Hematopoietic multipotent progenitor cell treated with erythropoietin and hydrocortisone succinate and interleukin-3 and kit ligand, for 17 days (in vitro differentiated cells): ENCODE data around the gene LBHD2.
"Not testable (repeated sequence)": the region's sequence is repeated elsewhere in the genome, so short reads cannot be mapped to it uniquely, and the experiment has no call there.

Experiments used
- DNase-seq: peaks from one replicate; pipeline ENCODE4 v3.0.0-alpha.2; 2015; ENCODE audit warnings: low spot score

LBHD2 gene

DNA sequence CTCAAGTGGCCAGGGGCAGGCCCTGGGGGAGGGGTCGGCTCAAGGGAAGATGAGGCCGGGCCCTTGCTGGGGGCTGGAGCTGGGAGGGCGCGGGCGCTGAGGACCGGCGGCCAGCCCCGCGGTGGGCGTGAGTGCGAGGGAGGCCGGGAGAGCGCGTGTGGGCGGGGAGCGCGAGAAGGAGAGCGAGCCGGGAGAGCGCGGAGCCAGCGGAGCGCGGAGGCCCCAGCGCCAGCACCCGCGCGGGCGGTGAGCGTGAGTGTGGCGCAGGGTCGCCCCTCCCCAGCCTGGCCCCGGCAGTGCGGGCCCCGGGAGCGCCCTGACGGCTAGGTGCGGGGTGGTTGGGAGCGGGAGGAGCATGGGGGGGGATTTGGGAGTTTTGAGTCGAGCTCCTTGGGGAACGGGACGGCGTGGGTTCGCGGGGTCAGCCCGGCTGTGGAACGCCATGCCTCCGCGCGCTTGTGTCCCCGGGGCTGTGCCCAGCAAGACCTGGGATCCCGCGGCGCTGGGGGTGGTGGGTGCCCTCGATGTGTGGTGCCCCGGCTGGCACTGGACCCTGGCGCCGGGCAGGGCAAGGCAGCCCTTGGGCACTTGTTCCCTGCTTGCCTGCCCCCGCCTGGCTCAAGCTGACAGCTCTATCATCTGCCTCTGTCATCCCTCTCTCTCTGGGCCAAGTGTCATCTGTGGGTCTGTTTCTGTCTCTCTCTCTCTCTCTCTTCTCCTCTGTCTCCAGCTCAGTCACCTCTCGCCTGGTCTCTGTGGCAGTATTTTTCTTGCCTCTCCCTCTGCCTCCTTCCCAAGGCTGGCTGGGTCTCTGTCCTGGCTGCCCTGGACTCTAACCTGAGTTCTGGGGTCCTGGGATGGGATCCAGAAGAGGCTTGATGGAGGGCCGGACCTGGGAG, at the start of gene LBHD2:
TSS of gene LBHD2 (plus strand) at position 190 of the 899 bp plus-strand sequence. CDS start 1,803 bp downstream, outside the sequence.
- DNase-seq: no peak

DNA sequence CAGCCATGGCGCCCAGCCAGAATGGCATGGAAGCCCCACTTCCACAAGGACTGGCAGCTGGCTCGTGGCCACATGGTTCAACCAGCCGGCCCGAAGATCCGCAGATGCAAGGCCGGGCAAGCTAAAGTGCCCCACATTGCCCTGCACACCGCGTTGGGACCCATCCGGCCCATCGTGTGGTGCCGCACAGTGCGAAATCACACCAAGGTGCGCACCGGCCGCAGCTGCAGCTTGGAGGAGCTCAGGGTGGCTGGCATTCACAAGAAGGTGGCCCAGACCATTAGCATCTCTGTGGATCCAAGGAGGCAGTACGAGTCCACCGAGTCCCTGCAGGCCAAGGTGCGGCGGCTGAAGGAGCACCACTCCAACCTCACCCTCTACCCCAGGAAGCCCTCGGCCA, 42.5 kb upstream of the LBHD2 start:
- DNase-seq: no peak

DNA sequence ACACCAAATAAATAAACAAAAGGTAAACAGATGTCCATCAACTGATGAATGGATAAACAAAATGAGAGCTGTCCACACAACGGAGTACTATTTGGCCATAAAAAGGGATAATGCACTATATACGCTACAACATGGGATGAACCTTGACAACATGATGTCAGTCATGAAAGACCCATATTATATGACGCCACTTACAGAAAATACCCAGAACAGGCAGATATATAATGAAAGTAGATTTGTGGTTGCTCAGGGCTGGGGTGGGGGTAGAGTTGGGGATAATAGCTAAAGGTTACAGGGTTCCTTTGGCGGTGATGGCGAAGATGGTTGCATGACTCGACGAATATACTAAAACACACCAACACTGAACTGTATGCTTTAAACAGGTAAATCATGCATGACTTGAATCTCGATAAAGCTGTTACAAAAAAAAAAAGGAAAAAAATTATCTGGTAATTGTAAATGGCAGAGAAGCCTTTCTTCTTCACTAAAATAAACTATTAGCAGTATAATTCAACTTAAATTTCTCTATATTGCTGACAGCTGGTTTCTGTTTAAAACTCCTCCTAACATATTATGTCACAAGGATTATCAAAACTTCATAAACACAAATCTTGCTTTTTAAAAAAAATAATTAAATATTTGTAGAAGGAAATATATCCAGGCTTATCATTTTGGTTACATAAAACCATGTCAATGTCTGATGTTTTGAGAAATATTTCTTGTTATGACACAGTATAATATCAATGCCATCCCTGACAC, 40.6 kb upstream of the LBHD2 start:
- DNase-seq: no peak

DNA sequence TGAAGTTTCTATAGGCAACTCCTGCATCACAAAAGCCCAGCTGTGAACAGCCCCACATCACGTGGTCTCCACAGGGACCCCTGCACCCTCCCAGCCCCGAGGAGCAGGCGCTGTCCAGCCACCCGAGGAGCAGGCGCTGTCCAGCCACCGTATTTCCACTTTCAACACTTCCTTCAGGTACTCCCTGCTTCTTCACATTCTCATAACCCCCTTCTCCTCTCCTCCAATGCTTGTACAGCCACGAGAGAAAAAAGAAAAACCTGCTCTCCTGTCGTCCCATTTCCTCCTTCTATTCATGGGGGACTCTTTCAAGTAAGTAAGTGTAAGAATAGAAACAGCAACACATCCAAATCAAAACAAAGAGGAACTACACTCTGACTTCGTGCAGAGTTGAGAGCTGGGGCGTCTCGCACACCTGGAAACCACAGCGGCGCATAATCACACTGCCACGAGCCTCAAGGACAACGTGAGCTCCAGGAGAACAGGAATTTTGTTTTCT, 38.6 kb upstream of the LBHD2 start:
- no peak for DNase-seq

DNA sequence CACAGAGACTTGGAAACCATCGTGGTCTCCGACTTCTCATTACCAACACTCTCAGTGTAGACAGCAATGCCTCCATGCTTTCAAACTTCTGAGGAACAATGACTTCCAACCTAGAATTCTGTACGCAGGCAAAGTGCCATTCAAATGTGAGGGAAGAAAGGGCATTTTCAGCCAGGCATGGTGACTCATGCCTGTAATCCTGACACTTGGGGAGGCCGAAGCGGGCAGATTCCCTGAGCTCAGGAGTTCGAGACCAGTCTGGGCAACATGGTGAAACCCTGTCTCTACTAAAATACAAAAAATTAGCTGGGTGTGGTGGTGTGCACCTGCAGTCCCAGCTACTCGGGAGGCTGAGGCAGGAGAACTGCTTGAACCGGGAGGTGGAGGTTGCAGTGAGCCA, 36.6 kb upstream of the LBHD2 start:
- DNase-seq: not testable (repeated sequence)

DNA sequence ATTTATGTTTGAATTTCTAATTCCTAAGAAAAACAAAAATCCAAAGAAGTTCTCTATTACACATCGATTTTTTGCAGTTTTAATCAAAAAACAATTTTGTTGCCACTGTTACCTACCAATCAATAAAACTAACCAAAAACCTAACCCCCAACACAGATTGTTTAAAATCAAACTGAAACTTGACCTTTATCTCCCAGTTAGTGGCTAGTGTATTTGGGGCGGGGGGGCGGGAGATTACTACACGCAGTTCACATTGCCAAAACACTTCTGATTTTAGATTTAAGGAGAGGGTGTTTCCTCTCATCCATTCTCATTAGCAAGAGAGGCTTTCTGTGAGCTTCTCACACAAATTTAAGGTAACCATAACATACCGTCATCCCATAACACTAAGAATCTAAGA, 33.1 kb upstream of the LBHD2 start:
- DNase-seq: no peak

DNA sequence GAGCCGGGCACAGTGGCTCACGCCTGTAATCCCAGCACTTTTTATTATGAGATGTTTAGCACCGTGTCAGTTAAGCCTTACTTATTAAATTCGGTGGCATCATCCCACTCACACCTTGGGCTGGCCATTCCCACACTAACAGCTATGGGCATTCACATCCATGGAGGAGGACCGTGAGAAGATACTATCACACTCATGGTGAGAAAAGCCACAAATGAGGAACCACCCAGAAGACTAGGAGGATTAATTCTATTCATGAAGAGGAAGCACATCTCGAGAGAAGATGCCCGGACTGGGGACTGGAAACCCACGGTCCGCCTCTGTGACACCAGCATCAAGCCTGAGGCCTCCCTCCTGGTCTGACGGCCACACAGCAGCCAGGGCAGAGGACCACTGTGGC, 31.6 kb upstream of the LBHD2 start:
- no peak for DNase-seq

DNA sequence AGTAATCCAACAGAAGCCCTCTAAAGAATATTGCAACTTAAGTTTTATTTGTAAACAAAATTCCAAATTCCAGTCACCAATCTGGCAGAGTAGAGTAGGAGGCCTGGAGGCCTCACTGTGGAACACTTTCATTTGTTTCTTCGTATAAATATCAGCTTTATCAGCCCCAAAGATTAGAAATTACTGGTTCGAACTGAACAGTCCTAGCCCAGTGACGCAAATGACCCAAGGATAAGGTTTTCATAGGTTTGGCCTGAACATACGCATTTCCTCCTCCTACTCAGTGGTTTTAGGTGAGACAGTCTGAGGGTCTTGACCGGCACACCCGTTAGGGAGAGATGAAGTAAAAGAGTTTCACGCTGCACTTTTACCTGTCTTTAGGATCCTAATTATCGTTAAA, 28.3 kb upstream of the LBHD2 start:
- DNase-seq: no peak

DNA sequence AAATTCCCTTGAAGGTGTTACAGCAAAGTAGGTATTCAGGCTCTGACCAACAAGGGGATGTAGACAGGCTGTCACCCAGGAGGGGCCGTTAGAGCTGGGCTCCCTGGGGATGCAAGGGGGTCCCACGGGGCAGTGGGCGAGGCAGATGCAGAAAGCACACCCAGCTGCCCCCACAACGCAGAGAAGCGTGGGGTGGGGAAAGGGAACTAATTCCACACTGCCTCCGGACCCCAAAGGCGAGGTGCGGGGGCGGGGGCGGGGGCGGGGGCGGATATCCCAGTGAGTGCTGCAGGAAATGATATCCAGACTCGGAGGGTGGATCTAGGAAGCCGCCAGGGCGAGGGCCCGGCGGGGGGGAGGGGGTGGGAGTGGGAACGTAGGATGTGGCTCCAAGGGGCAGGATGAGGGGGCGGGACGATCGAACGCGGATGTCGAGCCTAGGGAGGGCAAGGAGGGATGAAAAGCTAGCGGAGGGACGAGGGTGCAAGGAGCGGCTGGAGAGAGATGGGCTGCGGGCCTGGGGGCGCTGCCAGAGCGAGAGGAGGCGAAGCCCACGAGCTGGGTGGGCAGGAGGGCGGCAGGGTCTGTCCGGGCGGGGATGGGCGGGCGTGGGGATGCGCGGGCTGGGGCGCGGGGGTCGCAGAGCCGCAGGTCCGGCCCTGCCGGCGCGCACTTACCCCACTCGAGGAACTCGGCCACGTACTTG, 27.5 kb upstream of the LBHD2 start:
- no peak for DNase-seq

DNA sequence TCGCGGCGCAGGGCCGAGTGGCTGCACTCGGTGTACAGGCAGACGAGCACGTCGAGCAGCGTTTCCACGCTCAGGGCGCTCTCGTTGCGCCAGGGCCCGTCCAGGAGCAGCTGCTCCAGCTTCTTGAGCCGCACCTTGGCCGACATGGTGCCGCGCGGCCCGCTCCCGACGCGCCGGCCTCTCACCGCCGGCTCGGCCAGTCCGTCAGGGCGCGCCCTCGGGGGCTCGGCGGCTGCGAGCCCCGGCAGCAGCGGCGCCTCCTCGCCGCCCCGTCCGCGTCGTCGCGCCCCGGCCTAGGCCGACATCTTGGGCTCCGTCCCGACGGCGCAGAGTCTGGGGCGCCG, 27.0 kb upstream of the LBHD2 start:
- DNase-seq: no peak

DNA sequence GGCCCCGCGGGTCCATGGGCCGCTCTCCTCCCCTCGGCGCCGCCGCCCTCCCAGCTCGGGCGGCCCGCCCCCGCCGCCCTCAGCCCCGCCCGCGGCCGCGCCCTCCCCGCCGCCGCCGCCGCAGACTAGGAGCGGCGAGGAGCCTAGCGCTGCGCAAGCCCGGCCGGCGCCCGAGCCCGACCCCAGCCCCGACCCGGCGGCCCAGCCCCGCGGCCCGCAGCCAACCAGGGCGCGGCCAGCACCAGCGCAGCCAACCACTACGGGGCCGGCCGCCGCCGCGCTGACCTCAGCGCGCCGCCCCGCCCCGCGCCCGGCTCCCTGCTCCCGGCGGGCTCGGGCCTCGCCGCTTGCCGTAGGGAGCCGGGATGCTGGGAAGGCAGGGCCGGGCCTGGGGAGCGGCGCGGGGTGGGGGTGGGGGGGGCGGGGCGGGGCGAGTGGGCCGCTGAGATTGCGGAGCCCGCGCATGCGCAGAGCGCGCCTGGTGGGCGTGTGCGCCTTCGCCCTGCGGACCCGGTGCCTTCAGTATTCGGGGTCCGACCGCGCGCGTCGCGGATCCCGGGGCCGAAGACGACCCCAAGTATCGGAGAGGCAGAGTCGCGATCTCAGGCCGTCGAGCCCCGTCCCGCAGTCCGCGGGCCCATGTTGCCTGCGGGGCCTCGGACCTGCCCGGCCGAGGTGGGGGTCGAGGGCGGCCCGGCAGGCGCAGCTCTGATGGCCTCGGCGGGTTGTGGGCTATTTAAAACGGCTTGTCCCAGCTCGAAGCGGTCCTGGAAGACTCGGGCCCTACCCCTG, 26.4 kb upstream of the LBHD2 start, which contains the start of gene CDC42BPB:
TSS of gene CDC42BPB (minus strand) at position 178 of the 792 bp plus-strand sequence. CDS start 376 bp downstream, outside the sequence.
- peak; percentile 30 for DNase-seq

DNA sequence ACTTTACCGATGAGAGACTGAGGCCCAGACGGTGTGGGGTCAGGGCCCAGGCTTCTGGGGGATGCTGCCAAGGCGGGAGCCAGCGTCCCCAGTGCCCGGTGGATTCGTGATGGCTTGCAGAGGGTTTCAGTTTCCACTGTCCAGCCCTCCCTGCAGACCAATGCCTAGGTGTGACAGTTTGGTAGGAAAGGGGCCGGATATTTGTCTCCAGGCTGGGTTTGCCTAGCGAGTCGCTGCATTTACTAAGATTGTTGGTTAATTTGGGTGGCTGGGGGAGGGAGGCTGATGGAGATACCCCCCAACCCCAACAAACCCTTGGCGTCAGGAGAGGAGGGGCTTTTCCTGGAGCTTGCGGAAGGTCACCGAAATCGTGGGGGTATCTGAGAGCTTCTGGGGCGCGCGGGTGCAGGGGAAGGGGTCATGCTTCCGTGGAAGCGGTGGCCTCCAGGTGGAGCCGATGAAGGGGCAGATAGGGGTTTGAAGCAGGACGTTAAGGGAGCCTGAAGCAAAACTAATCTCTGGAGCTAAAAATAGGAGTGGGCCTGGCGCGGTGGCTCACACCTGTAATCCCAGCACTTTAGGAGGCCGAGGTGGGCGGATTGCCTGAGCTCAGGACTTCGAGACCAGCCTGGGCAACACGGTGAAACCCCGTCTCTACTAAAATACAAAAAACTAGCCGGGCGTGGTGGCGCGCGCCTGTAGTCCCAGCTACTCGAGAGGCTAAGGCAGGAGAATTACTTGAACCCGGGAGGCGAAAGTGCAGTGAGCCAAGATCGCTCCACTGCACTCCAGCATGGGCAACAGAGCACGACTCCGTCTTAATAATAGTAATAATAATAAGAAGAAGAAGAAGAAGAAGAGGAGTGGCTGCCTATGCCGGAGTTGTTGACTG, 25.6 kb upstream of the LBHD2 start:
- DNase-seq: no peak

DNA sequence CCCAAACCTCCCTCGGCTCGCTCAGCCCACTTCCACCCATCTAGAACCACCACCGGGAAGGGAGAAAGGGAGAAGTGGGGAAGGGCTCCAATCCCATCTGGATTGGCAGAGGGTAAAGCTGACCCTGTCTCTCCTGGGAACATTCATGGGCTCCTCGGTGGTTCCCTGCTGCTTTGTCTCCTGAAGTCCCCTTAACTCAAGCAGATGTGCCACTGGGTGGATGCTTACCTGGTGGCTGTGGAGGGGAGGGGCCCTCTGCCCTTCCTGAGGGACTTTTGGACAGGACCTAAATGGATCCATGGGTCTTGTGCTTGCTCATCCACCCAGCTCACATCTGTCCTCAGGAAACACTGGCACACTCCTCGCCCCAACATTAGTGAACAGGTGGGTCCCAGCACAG, 24.5 kb upstream of the LBHD2 start:
- DNase-seq: no peak

DNA sequence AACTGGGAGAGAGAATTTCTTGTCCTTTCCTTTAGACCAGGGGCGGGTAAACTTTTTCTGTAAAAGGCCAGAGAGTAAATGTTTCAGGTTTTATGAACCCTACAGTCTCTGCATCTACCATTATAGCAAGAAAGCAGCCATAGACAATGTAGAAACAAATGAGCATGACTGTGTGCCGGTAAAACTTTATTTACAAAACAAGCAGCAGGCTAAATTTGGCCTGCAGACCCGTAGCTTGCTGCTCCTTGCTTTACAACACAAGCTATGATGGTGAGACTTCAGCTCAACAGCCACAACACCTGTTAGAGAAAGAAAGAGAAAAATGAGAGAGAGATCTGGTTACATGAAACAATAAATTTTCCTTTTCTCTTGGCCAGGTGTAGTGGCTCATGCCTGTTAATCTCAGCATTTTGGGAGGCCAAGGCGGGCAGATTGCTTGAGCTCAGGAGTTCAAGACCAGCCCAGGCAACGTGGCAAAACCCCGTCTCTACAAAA, 22.5 kb upstream of the LBHD2 start:
- DNase-seq: no peak

DNA sequence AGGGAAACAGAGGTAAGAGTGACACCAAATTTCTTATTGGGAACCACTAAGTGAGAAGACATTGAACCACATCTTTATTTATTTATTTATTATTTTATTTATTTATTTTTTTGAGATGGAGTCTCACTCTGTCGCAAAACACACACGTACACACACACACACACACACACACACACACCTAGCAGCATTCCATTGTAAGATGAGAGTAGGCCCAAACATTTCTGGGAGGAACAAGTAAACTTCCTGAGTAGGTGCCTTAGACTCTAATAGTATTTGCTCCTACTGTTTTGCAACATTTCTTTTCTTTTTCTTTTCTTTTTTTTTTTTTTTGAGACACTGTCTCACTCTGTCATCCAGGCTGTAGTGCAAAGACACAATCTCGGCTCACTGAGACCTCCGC, 19.6 kb upstream of the LBHD2 start:
- DNase-seq: no peak

DNA sequence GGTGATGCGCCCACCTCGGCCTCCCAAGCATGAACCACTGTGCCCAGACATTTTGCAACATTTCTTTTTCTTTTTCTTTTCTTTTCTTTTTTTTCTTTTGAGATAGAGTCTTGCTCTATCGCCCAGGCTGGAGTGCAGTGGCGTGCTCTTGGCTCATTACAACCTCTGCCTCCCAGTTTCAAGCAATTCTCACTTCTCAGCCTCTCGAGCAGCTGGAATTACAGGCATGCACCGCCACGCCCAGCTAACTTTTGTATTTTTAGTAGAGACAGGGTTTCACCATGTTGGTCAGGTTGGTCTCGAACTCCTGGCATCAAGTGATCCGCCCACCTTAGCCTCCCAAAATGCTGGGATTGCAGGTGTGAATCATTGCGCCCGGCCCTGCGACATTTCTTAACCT, 19.0 kb upstream of the LBHD2 start:
- no peak for DNase-seq

DNA sequence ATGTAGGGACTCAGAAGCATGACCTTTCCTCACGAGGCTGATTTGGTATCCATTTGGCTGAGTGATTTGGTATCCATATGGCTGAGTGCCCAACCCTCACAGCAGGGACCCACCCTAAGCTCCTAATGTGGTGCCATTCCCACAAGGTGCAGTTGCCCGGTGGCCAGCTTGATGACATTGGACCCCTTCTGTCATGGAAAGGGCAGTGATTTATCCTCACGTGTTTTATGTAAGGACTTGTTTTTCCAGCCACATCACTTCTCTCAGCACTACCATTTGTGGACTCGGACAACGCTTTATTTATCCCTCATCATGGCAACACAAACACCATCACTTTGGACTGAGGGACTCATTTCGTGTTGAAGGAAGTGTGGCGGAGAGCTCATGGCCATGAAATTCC, 18.1 kb upstream of the LBHD2 start:
- DNase-seq: no peak

DNA sequence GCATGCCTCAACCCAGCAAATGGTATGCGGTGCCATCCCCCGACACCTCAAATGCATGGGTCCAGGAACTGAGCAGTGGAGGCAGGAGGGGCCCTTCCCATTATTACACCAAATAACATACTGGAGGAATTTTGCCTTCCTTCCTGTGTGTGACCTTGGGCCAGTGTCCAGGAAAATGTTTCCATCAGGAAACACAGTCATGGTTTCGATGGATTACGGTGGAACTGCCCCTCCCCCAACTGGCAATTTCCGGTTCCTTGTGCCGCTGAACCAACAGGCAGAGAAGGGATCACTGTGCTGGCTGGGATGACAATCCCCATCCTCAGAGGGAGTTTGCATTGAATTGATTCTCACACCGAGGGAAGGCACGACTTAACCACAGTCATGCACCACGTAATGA, 17.6 kb upstream of the LBHD2 start:
- no peak for DNase-seq

DNA sequence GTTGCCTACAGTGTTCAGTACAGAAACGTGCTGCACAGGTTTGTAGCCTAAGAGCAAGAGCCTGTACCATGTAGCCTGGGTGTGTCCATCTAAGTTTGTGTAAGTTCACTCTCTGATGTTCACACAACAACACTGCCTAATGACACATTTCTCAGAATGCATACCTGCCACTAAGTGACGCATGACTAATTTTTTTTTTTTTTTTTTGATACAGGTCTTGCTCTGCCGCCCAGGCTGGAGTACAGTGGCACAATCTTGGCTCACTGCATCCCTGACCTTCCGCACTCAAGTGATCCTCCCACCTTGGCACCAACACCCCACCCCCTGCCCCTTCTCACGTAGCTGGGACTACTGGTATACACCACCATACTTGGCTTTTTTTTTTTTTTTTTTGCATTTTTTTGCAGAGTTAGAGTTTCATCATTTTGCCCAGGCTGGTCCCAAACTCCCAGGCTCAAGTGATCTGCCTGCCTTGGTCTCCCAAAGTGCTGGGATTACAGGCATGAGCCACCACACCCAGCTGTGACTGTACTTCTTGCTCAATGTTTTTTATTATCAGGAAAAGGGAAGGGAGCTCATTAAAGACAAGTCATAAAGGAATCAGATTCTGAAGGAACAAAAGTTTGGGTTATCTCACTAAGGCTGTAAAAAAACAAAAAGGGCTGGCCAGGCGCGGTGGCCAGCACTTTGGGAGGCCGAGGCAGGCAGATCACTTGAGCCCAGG, 16.6 kb upstream of the LBHD2 start:
- no peak for DNase-seq
